Testis (tissue), 2 donors: Measurements from ENCODE around the gene CNNM3.

ENCODE experiments used
- CTCF ChIP-seq, 3 experiments: fragments of 450-650 bp in 2 of 3; fragments of 200-600 bp in 1 of 3; sonication (generic) in 1 of 3; IDR thresholded peaks; one replicate each; pipeline ENCODE4 v1.5.1; 2016 to 2019; ENCODE audit warnings: antibody characterized with exemption in 3 of 3, mild to moderate bottlenecking in 2 of 3, moderate library complexity in 1 of 3
- POLR2A ChIP-seq: fragments of 450-650 bp; IDR thresholded peaks from one replicate; pipeline ENCODE4 v1.6.1; 2017; ENCODE audit warnings: antibody characterized with exemption, mild to moderate bottlenecking, moderate library complexity

DNA sequence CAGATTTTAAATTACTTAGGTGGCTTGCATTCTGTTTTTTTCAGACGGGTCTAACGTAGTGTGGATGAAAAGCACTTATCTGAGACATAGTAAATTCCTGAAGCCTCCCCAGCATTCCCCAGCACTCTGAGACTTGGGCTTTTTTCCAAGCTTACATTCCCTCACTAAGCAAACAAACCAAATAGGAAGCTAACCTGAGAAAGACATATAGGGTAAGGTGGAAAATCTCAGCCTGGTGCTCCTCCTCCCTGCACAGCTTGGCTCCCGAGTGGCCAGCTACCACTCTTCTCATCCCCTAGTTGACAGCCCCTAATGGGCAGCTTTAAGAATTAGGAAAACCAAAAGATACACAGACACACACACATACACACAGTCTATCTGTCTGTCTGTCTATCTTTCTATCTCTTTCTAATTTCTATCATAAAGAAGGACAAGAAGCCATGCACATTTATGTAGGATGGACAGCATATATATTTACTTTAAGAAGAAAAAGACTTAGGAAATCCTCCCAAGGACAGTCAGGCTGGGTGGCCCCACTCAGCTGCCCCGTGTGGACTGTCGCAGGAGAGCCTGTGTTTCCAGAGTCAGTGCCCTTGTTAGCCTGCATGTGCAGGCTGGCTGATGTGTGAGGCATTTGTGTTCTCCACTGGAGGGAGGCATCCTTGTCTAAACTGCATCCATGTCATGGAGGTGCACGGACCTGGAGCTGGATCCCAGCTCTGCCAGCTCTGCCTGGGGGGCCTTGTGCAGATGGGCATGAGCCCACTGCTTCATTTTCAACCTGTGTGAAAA is 8.2 kb downstream of the CNNM3 start:
- no peak for TF ChIP-seq CTCF (IDR thresholded peaks at IDR 0.05)
- no peak for TF ChIP-seq POLR2A
